Neural cell (in vitro differentiated cells): ENCODE results near the gene SLC7A6.

Experiments used
- CTCF ChIP-seq: fragments of 450-650 bp; IDR thresholded peaks from 2 replicates; pipeline ENCODE4 v1.5.1; 2014; ENCODE audit warnings: antibody characterized with exemption, mild to moderate bottlenecking, moderate library complexity; ENCODE audit not compliant: poor library complexity, severe bottlenecking
- EZH2 ChIP-seq: fragments of 200-600, 300-800 bp; shearing (Covaris generic), sonication (generic); IDR thresholded peaks from 2 replicates; pipeline ENCODE4 v1.6.1; 2014; ENCODE audit warnings: antibody characterized with exemption, low read length, borderline replicate concordance, mild to moderate bottlenecking; ENCODE audit not compliant: insufficient read depth, poor library complexity, severe bottlenecking
- POLR2AphosphoS5 ChIP-seq: IDR thresholded peaks from 2 replicates; pipeline ENCODE4 v1.6.1; 2012
- REST ChIP-seq: IDR thresholded peaks from 2 replicates; pipeline ENCODE4 v1.6.1; 2012; ENCODE audit warnings: borderline replicate concordance
- SMC3 ChIP-seq: fragments of 450-650 bp; conservative IDR thresholded peaks from 2 replicates; pipeline ENCODE4 v1.6.1; 2014; ENCODE audit warnings: antibody characterized with exemption, mild to moderate bottlenecking, moderate library complexity; ENCODE audit not compliant: poor library complexity
- TAF1 ChIP-seq: IDR thresholded peaks from 2 replicates; pipeline ENCODE4 v1.6.1; 2012; ENCODE audit warnings: low read depth

- TF ChIP-seq CTCF (no peak), EZH2 (no peak), TAF1 (no peak), SMC3 (no peak), POLR2AphosphoS5 (peak; percentile 41), REST (no peak)
Observed at GRCh38 chr16:68237243-68238028, 26.9 kb upstream of the SLC7A6 start.
